ENCODE results near the gene TSPAN2. TPM values are rescaled to one million over a fixed set of nuclear protein-coding genes. Genes with fewer than 3 reads are reported as not detected.

The TSPAN2 gene
- total and polyA plus RNA-seq, 10 donors, result 0.59 to 14.7 (median 4.8) TPM

- Histone ChIP-seq H3K4me1 (peaks cover 0 to 3% (median 0%) of the 10 kb centered on the region in 6 donors), H3K27me3 (replicated peaks in 1 of 7) (peaks cover 0 to 7% (median 0%) of the 10 kb centered on the region in 7 donors), H3K4me3 (no peak overlapping the region), H3K9me3 (peaks cover 0 to 25% (median 21%) of the 10 kb centered on the region in 8 donors), H3K27ac (no peak overlapping the region), H3K36me3 (no peaks in the 10 kb centered on the region)
- TF ChIP-seq POLR2AphosphoS5 (IDR thresholded peaks at IDR 0.05) (no peak), POLR2A (IDR thresholded peaks at IDR 0.05) (no peak)
- no peak for DNase-seq
- intact Hi-C loops (cut with DNase I; ENCODE audit: low total_unique reads), result no loop called here
- 82 to 100% (median 96%) methylated on average over 1 of the region's 1 CpG for WGBS, 5 donors
These were observed 38.2 kb upstream of the TSPAN2 start for GRCh38 chr1:115127539-115127938.

- Histone ChIP-seq H3K9me3 (peaks cover 0 to 36% (median 31%) of the 10 kb centered on the region in 8 donors), H3K4me3 (no peak overlapping the region), H3K27ac (no peak overlapping the region), H3K27me3 (replicated peaks in 1 of 7) (peaks cover 0 to 17% (median 0%) of the 10 kb centered on the region in 7 donors), H3K4me1 (peaks cover 0 to 3% (median 0%) of the 10 kb centered on the region in 6 donors), H3K36me3 (no peaks in the 10 kb centered on the region)
- DNase-seq, result no peak
- 82 to 92% (median 87%) methylated on average over 2 of the region's 2 CpGs for WGBS, 5 donors
- TF ChIP-seq POLR2AphosphoS5 (IDR thresholded peaks at IDR 0.05), result no peak
- no peak for TF ChIP-seq CTCF (IDR thresholded peaks at IDR 0.05 in 8 of 11, conservative IDR thresholded peaks at IDR 0.05 in 3 of 11)
- TF ChIP-seq POLR2A (IDR thresholded peaks at IDR 0.05), result no peak
- intact Hi-C loops (cut with DNase I; ENCODE audit: low total_unique reads), result no loop called here
These were observed 37.2 kb upstream of the TSPAN2 start for GRCh38 chr1:115126516-115126915.

- TF ChIP-seq POLR2A (IDR thresholded peaks at IDR 0.05) (no peak), POLR2AphosphoS5 (IDR thresholded peaks at IDR 0.05) (no peak), CTCF (IDR thresholded peaks at IDR 0.05 in 8 of 11, conservative IDR thresholded peaks at IDR 0.05 in 3 of 11) (no peak)
- no peak for DNase-seq
- WGBS, 5 donors, result 74 to 77% (median 75%) methylated on average over 3 of the region's 3 CpGs
- peaks cover 0 to 54% (median 49%) of the 10 kb centered on the region in 8 donors for H3K9me3 ChIP-seq
- peaks cover 0 to 27% (median 0%) of the 10 kb centered on the region in 7 donors for H3K27me3 ChIP-seq (replicated peaks in 1 of 7)
- no peaks in the 10 kb centered on the region for H3K4me1 ChIP-seq
- no peak overlapping the region for H3K4me3 ChIP-seq
- no peaks in the 10 kb centered on the region for H3K36me3 ChIP-seq
- intact Hi-C loops (cut with DNase I; ENCODE audit: low total_unique reads), result no loop called here
- H3K27ac ChIP-seq, result no peak overlapping the region
These were observed 33.8 kb upstream of the TSPAN2 start for GRCh38 chr1:115123116-115123515.

GRCh38 chr1:115121793-115122192, 32.5 kb upstream of the TSPAN2 start:
- Histone ChIP-seq H3K4me1 (no peaks in the 10 kb centered on the region), H3K27ac (no peak overlapping the region), H3K4me3 (no peak overlapping the region), H3K9me3 (peaks cover 0 to 54% (median 49%) of the 10 kb centered on the region in 8 donors), H3K27me3 (replicated peaks in 1 of 7) (peaks cover 0 to 27% (median 0%) of the 10 kb centered on the region in 7 donors), H3K36me3 (no peaks in the 10 kb centered on the region)
- intact Hi-C loops (cut with DNase I; ENCODE audit: low total_unique reads), result no loop called here
- DNase-seq, result no peak
- TF ChIP-seq CTCF (IDR thresholded peaks at IDR 0.05 in 8 of 11, conservative IDR thresholded peaks at IDR 0.05 in 3 of 11) (no peak), POLR2AphosphoS5 (IDR thresholded peaks at IDR 0.05) (no peak), POLR2A (IDR thresholded peaks at IDR 0.05) (no peak)

GRCh38 chr1:115120296-115120695, 31.0 kb upstream of the TSPAN2 start:
- peaks cover 0 to 27% (median 0%) of the 10 kb centered on the region in 7 donors for H3K27me3 ChIP-seq (replicated peaks in 1 of 7)
- no peak overlapping the region for H3K27ac ChIP-seq
- no peaks in the 10 kb centered on the region for H3K36me3 ChIP-seq
- TF ChIP-seq POLR2AphosphoS5 (IDR thresholded peaks at IDR 0.05), result no peak
- TF ChIP-seq CTCF (IDR thresholded peaks at IDR 0.05 in 8 of 11, conservative IDR thresholded peaks at IDR 0.05 in 3 of 11), result no peak
- TF ChIP-seq POLR2A (IDR thresholded peaks at IDR 0.05), result no peak
- 49 to 74% (median 69%) methylated on average over 2 of the region's 2 CpGs for WGBS, 5 donors
- intact Hi-C loops (cut with DNase I; ENCODE audit: low total_unique reads), result no loop called here
- no peaks in the 10 kb centered on the region for H3K4me1 ChIP-seq
- H3K9me3 ChIP-seq, result peaks cover 0 to 54% (median 49%) of the 10 kb centered on the region in 8 donors
- no peak overlapping the region for H3K4me3 ChIP-seq
- no peak for DNase-seq
